AG04450 (cell line): Measurements from ENCODE around the gene RIPOR1. TPM values are rescaled to one million over a fixed set of nuclear protein-coding genes. Genes with fewer than 3 reads are reported as not detected.

Experiments
- CTCF ChIA-PET: fragments of 300-600, 350-600 bp; formaldehyde crosslinking; extraction: SDS; loops from one replicate; lab custom pipeline; 2022; ENCODE audit warnings: antibody characterized with exemption, inconsistent platforms; lab: Charles Lee
- POLR2A ChIA-PET: fragments of 350-600 bp; formaldehyde crosslinking; extraction: SDS; loops from one replicate; lab custom pipeline; 2021; ENCODE audit warnings: antibody characterized with exemption, inconsistent platforms; lab: Yijun Ruan, JAX
- DNase-seq: peaks from one replicate; pipeline ENCODE4 v3.0.0-alpha.2; 2011; ENCODE audit warnings: low read depth, low spot score
- H3K27ac ChIP-seq: one replicate; pipeline ENCODE4 v1.5.1; 2012; ENCODE audit warnings: low read depth, low read length, control low read depth
- H3K27me3 ChIP-seq: one replicate; pipeline ENCODE4 v1.6.0; 2012; ENCODE audit warnings: low read length; ENCODE audit not compliant: control insufficient read depth, insufficient read depth
- H3K4me3 ChIP-seq: 2 replicates; pipeline ENCODE4 v1.5.1; 2011; ENCODE audit warnings: mild to moderate bottlenecking, low read depth, low read length, control low read depth
- H3K9me3 ChIP-seq: 2 replicates; pipeline ENCODE4 v1.5.1; 2012; ENCODE audit warnings: low read length; ENCODE audit not compliant: control insufficient read depth, insufficient read depth
- CTCF ChIP-seq: IDR thresholded peaks from 2 replicates; pipeline ENCODE4 v1.5.1; 2011; ENCODE audit warnings: low read depth, low read length, control low read depth, inconsistent platforms
- polyA plus RNA-seq: library from polyadenylated mRNA; depleted of rRNA; stranded (reverse); fragments of >200 nt; gene quantifications from 2 replicates; pipeline ENCODE4 v1.2.3, GENCODE V29; 2011

RIPOR1 gene
- polyA plus RNA-seq, 1 experiment = 9.9 TPM

GRCh38 chr16:67517155-67517445, 11.5 kb upstream of the RIPOR1 start:
- peak overlapping the region; percentile 21 for H3K27ac ChIP-seq
- ChIA-PET CTCF (interaction anchor here (0.6 to 4.7 kb wide), 6 partner anchors 20 to 151 kb away, joined by 3 to 54 read pairs (median 4); partner anchors contain the start of gene ATP6V0D1), POLR2A (no interaction called here)
- no peak for DNase-seq
- H3K27me3 ChIP-seq = no peaks in the 10 kb centered on the region
- TF ChIP-seq CTCF = no peak
- H3K4me3 ChIP-seq = no peak overlapping the region
- no peaks in the 10 kb centered on the region for H3K9me3 ChIP-seq

- TF ChIP-seq CTCF = no peak
- no peaks in the 10 kb centered on the region for H3K27me3 ChIP-seq
- DNase-seq = no peak
- H3K4me3 ChIP-seq = no peak overlapping the region
- POLR2A ChIA-PET = no interaction called here
- no peaks in the 10 kb centered on the region for H3K9me3 ChIP-seq
- CTCF ChIA-PET = interaction anchor here (1.3 to 4.7 kb wide), 5 partner anchors 19 to 150 kb away, joined by 3 to 54 read pairs (median 5); partner anchors contain the start of gene ATP6V0D1
- H3K27ac ChIP-seq = no peak overlapping the region
Measured at GRCh38 chr16:67517661-67518423, 10.8 kb upstream of the RIPOR1 start.

GRCh38 chr16:67518676-67519075, 10.0 kb upstream of the RIPOR1 start:
- ChIA-PET CTCF (interaction anchor here (0.7 to 8.1 kb wide), 2 partner anchors 15 to 149 kb away, joined by 5 to 181 read pairs; partner anchors contain the start of genes C16orf86 and ENKD1), POLR2A (interaction anchor here (0.7 kb wide), 1 partner anchor 32 kb away, joined by 8 read pairs; no protein-coding TSS in a partner anchor)
- no peaks in the 10 kb centered on the region for H3K9me3 ChIP-seq
- H3K27ac ChIP-seq = no peak overlapping the region
- H3K4me3 ChIP-seq = no peak overlapping the region
- DNase-seq = no peak
- TF ChIP-seq CTCF = no peak
- no peaks in the 10 kb centered on the region for H3K27me3 ChIP-seq

GRCh38 chr16:67519242-67519641, 9.4 kb upstream of the RIPOR1 start:
- Histone ChIP-seq H3K27ac (no peak overlapping the region), H3K4me3 (no peak overlapping the region), H3K27me3 (no peaks in the 10 kb centered on the region), H3K9me3 (no peaks in the 10 kb centered on the region)
- ChIA-PET POLR2A (interaction anchor here (0.7 kb wide), 1 partner anchor 32 kb away, joined by 8 read pairs; no protein-coding TSS in a partner anchor), CTCF (interaction anchor here (0.7 to 8.1 kb wide), 5 partner anchors 15 to 149 kb away, joined by 5 to 181 read pairs (median 41); partner anchors contain the start of genes C16orf86, CARMIL2 and ENKD1)
- TF ChIP-seq CTCF = no peak
- DNase-seq = no peak
